HCT116 (cell line): ENCODE results near the gene MAPK8IP3.

Experiments
- ELF1 ChIP-seq: IDR thresholded peaks from 2 replicates; pipeline ENCODE4 v1.6.1; 2012; ENCODE audit warnings: low read depth, borderline replicate concordance
- POLR2AphosphoS5 ChIP-seq: IDR thresholded peaks from 2 replicates; pipeline ENCODE4 v1.6.1; 2011; ENCODE audit warnings: mild to moderate bottlenecking, low read depth, low read length, moderate library complexity
- RAD21 ChIP-seq: IDR thresholded peaks from 2 replicates; pipeline ENCODE4 v1.6.1; 2012; ENCODE audit warnings: low read depth, mild to moderate bottlenecking
- YY1 ChIP-seq: IDR thresholded peaks from 2 replicates; pipeline ENCODE4 v1.6.1; 2011; ENCODE audit warnings: low read length, low read depth, moderate library complexity, mild to moderate bottlenecking; ENCODE audit not compliant: insufficient replicate concordance; ENCODE audit errors: extremely low read depth
- ZNF274 ChIP-seq: fragments of 200-500 bp; sonication (Bioruptor generic); IDR thresholded peaks from 2 replicates; pipeline ENCODE4 v1.6.1; 2014; ENCODE audit warnings: mild to moderate bottlenecking, low read depth, low read length, inconsistent platforms
- TF ChIP-seq, protein P1 (sequence below), 3 experiments: fragments of 200-600 bp in 1 of 3; sonication (generic) in 1 of 3; IDR thresholded peaks in 2 of 3; conservative IDR thresholded peaks in 1 of 3; 2 replicates each; pipeline ENCODE4 v1.5.1; 2012 to 2017; ENCODE audit warnings: low read depth in 2 of 3, low read length in 2 of 3, antibody characterized with exemption in 1 of 3, borderline replicate concordance in 1 of 3, control low read depth in 1 of 3, mild to moderate bottlenecking in 1 of 3, mixed read lengths in 1 of 3, mixed run types in 1 of 3, moderate library complexity in 1 of 3; ENCODE audit not compliant: insufficient read depth in 1 of 3
- TF ChIP-seq, protein P2 (sequence below): IDR thresholded peaks from 2 replicates; pipeline ENCODE4 v1.6.1; 2011; ENCODE audit warnings: mild to moderate bottlenecking, low read length, moderate library complexity; ENCODE audit not compliant: insufficient replicate concordance; ENCODE audit errors: extremely low read depth

DNA sequence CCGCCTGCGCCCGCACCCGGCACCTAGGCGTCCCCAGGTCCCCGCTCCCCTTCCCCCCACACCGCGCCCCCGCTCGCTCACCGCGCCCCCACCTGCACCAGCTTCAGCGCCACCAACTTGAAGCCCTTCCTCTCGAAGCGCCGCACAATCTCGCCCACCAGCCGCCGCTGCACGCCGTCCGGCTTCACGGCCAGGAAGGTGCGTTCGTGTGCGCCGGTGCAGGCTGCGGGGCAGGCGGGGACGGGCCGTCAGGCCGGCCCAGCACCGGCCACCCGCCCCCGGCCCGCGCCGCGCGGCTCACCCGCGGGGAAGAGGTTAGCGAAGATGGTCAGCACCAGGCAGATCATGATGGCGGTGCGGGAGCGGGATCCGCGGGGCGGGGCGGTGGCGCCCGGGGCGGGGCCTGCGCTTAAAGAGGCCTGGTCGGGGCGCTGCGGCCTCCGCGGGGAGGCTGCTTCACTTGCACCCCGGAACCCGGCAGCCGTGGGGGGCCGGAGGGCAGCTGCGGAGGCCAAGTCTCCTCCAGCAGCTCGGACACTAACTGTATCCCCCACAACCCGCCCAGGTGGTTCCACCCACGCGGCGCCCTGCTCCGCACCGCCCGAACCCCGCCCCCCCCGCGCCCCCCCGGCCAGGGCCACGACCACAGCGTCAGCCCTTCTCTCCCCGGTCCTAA is 65.3 kb downstream of the MAPK8IP3 start, which contains the start of gene NME3:
- TF ChIP-seq, protein P1, sequence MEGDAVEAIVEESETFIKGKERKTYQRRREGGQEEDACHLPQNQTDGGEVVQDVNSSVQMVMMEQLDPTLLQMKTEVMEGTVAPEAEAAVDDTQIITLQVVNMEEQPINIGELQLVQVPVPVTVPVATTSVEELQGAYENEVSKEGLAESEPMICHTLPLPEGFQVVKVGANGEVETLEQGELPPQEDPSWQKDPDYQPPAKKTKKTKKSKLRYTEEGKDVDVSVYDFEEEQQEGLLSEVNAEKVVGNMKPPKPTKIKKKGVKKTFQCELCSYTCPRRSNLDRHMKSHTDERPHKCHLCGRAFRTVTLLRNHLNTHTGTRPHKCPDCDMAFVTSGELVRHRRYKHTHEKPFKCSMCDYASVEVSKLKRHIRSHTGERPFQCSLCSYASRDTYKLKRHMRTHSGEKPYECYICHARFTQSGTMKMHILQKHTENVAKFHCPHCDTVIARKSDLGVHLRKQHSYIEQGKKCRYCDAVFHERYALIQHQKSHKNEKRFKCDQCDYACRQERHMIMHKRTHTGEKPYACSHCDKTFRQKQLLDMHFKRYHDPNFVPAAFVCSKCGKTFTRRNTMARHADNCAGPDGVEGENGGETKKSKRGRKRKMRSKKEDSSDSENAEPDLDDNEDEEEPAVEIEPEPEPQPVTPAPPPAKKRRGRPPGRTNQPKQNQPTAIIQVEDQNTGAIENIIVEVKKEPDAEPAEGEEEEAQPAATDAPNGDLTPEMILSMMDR (IDR thresholded peaks at IDR 0.05 in 2 of 3, conservative IDR thresholded peaks at IDR 0.05 in 1 of 3; ENCODE audit: borderline replicate concordance in 1 of 3, insufficient read depth in 1 of 3, low read depth in 2 of 3, low read length in 2 of 3) = no peak
- TF ChIP-seq RAD21 = no peak
- TF ChIP-seq ELF1 = no peak
- no peak for TF ChIP-seq ZNF274
- TF ChIP-seq, protein P2, sequence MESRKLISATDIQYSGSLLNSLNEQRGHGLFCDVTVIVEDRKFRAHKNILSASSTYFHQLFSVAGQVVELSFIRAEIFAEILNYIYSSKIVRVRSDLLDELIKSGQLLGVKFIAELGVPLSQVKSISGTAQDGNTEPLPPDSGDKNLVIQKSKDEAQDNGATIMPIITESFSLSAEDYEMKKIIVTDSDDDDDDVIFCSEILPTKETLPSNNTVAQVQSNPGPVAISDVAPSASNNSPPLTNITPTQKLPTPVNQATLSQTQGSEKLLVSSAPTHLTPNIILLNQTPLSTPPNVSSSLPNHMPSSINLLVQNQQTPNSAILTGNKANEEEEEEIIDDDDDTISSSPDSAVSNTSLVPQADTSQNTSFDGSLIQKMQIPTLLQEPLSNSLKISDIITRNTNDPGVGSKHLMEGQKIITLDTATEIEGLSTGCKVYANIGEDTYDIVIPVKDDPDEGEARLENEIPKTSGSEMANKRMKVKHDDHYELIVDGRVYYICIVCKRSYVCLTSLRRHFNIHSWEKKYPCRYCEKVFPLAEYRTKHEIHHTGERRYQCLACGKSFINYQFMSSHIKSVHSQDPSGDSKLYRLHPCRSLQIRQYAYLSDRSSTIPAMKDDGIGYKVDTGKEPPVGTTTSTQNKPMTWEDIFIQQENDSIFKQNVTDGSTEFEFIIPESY = no peak
- peak; percentile 66 for TF ChIP-seq POLR2AphosphoS5
- peak; percentile 32 for TF ChIP-seq YY1
